Measurements from ENCODE around the gene CYP2W1.

DNA sequence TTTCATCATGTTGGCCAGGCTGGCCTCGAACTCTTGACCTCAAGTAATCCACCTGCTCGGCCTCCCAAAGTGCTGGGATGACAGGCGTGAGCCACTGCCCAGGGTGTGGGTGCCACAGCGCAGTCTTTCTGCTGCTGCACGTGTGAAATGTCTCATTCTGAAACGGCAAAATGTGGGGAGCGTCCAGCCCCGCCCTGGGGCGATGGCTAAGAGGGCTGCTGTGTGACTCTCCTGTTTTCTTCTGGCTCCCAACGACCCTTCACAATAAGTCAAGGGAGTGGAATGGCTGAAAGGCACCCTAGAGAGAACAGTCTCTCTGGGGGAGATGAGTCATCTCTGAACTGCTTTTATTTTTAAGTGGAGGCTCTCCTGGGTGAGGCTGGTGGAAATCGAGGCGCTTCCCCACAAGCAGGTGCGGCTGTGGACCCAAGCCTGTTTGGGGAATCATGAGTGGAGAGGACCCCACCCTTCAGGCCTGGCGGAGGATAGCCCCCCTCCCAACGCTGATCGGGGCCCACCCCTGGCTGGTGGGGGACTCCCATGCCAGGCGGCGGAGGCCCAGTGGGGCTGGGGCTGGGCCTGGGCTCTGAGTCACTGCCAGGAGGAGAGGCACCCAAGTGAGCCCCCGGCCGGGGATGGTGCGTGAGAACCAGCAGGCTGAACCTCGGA, 46.5 kb upstream of the CYP2W1 start:
- TF ChIP-seq, protein P1, sequence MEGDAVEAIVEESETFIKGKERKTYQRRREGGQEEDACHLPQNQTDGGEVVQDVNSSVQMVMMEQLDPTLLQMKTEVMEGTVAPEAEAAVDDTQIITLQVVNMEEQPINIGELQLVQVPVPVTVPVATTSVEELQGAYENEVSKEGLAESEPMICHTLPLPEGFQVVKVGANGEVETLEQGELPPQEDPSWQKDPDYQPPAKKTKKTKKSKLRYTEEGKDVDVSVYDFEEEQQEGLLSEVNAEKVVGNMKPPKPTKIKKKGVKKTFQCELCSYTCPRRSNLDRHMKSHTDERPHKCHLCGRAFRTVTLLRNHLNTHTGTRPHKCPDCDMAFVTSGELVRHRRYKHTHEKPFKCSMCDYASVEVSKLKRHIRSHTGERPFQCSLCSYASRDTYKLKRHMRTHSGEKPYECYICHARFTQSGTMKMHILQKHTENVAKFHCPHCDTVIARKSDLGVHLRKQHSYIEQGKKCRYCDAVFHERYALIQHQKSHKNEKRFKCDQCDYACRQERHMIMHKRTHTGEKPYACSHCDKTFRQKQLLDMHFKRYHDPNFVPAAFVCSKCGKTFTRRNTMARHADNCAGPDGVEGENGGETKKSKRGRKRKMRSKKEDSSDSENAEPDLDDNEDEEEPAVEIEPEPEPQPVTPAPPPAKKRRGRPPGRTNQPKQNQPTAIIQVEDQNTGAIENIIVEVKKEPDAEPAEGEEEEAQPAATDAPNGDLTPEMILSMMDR (IDR thresholded peaks at IDR 0.05; ENCODE audit: low read length), result no peak
- TF ChIP-seq EZH2 (optimal IDR thresholded peaks at IDR 0.05; ENCODE audit: low read depth, low read length) (no peak), EZH2phosphoT487 (IDR thresholded peaks at IDR 0.05; ENCODE audit: low read length) (no peak)
